ES-I3 (cell line): ENCODE measurements around the gene IL1R1.

Experiments
- H3K36me3 ChIP-seq: 2 replicates; pipeline ENCODE4 v1.6.1; 2013; ENCODE audit warnings: mild to moderate bottlenecking, low read length, control low read depth, moderate library complexity; ENCODE audit not compliant: insufficient read depth
- H3K4me1 ChIP-seq: 2 replicates; pipeline ENCODE4 v1.6.1; 2013; ENCODE audit warnings: mild to moderate bottlenecking, control low read depth, low read length; ENCODE audit not compliant: insufficient read depth
- H3K9ac ChIP-seq: 2 replicates; pipeline ENCODE4 v1.6.1; 2013; ENCODE audit warnings: low read depth, mild to moderate bottlenecking, low read length, moderate library complexity
- H3K9me3 ChIP-seq: 2 replicates; pipeline ENCODE4 v1.6.1; 2013; ENCODE audit warnings: mild to moderate bottlenecking, low read length, moderate library complexity; ENCODE audit not compliant: control insufficient read depth, insufficient read depth

IL1R1 gene

DNA sequence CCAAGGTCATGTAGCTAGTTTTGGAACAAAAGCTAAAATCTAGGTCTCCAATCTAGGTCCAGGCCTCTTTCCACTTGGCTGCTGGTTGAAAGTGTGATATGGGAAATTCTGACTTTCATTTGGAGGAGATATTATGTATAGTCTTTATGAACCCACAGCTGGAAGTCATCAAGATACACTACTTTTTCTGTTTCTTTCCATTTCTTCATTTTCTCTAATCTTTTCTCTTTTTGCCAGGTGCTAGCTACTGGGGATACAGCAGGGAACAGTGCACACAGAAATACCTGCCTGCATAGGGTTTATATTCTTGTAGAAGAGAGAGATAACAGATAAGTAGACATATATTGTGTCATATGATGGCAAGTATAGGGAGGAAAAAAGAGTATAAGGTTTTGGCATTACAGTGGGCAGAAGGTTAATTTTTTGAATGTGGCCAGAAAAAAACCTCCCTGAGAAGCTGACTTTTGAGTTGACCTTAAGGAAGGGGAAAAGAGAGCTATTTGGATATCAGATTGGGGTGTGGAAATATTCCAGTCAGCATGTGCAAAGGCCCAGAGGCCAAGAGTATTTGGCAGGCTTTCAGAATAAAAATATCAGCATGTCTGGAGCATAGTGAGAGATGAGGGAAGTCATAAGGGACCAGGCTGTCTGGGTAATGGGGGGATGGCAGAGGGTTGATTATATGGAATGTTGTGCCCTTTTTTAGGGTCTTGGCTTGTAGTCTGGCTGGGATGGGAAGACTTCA, 15.6 kb downstream of the IL1R1 start:
- no peaks in the 10 kb centered on the region for H3K4me1 ChIP-seq
- no peaks in the 10 kb centered on the region for H3K36me3 ChIP-seq
- H3K9ac ChIP-seq = no peak overlapping the region
- H3K9me3 ChIP-seq = peaks cover 1% of the 10 kb centered on the region; the same call in 1 of the 2 replicates

DNA sequence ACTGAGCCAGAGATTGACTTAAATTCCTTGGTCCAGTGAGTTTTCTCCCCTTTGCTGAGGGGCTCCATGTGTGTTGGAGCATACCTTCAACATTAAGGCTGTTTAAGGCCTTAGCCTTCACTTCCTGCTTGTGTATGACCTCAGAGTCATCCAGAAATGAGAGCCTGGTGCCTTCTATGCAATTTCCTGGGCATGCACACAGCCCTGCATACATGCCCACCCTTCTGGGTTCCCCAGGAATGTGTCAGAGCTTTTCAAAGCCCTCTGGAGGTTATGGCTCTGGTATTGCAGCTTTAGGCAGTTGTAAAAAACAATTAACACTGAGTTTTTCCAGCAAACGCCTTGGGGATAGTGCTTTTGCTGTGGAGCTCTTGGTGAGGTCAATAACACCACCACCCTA, 16.7 kb downstream of the IL1R1 start:
- Histone ChIP-seq H3K9me3 (no peaks in the 10 kb centered on the region), H3K9ac (no peak overlapping the region), H3K4me1 (no peaks in the 10 kb centered on the region), H3K36me3 (no peaks in the 10 kb centered on the region)

- Histone ChIP-seq H3K4me1 (no peaks in the 10 kb centered on the region), H3K9me3 (no peaks in the 10 kb centered on the region), H3K9ac (no peak overlapping the region), H3K36me3 (no peaks in the 10 kb centered on the region)
These were observed 23.8 kb downstream of the IL1R1 start for GRCh38 chr2:102166189-102166845.

GRCh38 chr2:102168026-102168771, 25.7 kb downstream of the IL1R1 start:
- Histone ChIP-seq H3K36me3 (no peaks in the 10 kb centered on the region), H3K9ac (no peak overlapping the region), H3K4me1 (no peaks in the 10 kb centered on the region; the same call in 1 of the 2 replicates), H3K9me3 (no peaks in the 10 kb centered on the region)

DNA sequence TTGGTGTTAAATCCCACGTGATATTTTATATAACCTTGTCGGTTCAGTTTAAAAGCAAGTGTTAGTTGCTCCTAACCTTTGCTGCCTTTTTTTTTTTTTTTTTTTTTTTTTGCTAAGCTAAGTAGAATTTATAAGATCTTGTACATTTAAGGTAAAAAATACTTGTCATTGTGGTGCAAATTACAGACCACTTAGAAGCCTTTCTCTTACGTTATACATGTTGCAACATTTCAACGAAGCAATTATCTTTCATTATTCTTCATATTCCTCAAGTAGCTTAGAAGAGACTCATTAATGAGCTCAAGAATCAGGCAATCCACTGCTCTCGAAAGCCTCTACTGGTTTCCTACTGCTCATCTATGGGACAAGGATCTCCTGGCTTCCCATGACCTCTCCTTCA, 29.4 kb downstream of the IL1R1 start:
- H3K9ac ChIP-seq = no peak overlapping the region
- H3K4me1 ChIP-seq = no peaks in the 10 kb centered on the region; the same call in 1 of the 2 replicates
- no peaks in the 10 kb centered on the region for H3K9me3 ChIP-seq
- H3K36me3 ChIP-seq = no peaks in the 10 kb centered on the region

GRCh38 chr2:102172745-102173144, 30.2 kb downstream of the IL1R1 start:
- Histone ChIP-seq H3K9me3 (no peaks in the 10 kb centered on the region), H3K36me3 (no peaks in the 10 kb centered on the region), H3K4me1 (no peaks in the 10 kb centered on the region; the same call in 1 of the 2 replicates), H3K9ac (no peak overlapping the region)

DNA sequence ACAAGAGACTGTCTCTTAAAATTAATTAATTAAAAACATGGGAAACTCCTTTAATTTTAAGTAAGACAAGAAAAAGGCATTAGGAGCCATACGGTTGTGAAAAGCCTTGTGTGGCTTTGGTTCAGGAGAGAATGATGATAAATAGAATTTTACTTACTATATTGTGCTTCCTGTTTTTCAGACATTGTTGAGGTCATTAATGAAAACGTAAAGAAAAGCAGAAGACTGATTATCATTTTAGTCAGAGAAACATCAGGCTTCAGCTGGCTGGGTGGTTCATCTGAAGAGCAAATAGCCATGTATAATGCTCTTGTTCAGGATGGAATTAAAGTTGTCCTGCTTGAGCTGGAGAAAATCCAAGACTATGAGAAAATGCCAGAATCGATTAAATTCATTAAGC, 33.6 kb downstream of the IL1R1 start:
- Histone ChIP-seq H3K4me1 (no peaks in the 10 kb centered on the region; the same call in 1 of the 2 replicates), H3K36me3 (no peaks in the 10 kb centered on the region), H3K9ac (no peak overlapping the region), H3K9me3 (no peaks in the 10 kb centered on the region)

DNA sequence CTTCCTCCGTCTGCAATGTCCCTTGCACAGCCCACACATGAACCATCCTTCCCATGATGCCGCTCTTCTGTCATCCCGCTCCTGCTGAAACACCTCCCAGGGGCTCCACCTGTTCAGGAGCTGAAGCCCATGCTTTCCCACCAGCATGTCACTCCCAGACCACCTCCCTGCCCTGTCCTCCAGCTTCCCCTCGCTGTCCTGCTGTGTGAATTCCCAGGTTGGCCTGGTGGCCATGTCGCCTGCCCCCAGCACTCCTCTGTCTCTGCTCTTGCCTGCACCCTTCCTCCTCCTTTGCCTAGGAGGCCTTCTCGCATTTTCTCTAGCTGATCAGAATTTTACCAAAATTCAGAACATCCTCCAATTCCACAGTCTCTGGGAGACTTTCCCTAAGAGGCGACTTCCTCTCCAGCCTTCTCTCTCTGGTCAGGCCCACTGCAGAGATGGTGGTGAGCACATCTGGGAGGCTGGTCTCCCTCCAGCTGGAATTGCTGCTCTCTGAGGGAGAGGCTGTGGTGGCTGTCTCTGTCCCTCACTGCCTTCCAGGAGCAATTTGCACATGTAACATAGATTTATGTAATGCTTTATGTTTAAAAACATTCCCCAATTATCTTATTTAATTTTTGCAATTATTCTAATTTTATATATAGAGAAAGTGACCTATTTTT, 35.4 kb downstream of the IL1R1 start:
- Histone ChIP-seq H3K4me1 (no peaks in the 10 kb centered on the region), H3K36me3 (no peaks in the 10 kb centered on the region), H3K9me3 (no peaks in the 10 kb centered on the region), H3K9ac (no peak overlapping the region)

DNA sequence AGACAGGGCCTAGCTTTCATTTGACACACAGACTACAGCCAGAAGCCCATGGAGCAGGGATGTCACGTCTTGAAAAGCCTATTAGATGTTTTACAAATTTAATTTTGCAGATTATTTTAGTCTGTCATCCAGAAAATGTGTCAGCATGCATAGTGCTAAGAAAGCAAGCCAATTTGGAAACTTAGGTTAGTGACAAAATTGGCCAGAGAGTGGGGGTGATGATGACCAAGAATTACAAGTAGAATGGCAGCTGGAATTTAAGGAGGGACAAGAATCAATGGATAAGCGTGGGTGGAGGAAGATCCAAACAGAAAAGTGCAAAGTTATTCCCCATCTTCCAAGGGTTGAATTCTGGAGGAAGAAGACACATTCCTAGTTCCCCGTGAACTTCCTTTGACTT, 36.5 kb downstream of the IL1R1 start:
- Histone ChIP-seq H3K4me1 (no peaks in the 10 kb centered on the region), H3K9me3 (no peaks in the 10 kb centered on the region), H3K9ac (no peak overlapping the region), H3K36me3 (no peaks in the 10 kb centered on the region)

DNA sequence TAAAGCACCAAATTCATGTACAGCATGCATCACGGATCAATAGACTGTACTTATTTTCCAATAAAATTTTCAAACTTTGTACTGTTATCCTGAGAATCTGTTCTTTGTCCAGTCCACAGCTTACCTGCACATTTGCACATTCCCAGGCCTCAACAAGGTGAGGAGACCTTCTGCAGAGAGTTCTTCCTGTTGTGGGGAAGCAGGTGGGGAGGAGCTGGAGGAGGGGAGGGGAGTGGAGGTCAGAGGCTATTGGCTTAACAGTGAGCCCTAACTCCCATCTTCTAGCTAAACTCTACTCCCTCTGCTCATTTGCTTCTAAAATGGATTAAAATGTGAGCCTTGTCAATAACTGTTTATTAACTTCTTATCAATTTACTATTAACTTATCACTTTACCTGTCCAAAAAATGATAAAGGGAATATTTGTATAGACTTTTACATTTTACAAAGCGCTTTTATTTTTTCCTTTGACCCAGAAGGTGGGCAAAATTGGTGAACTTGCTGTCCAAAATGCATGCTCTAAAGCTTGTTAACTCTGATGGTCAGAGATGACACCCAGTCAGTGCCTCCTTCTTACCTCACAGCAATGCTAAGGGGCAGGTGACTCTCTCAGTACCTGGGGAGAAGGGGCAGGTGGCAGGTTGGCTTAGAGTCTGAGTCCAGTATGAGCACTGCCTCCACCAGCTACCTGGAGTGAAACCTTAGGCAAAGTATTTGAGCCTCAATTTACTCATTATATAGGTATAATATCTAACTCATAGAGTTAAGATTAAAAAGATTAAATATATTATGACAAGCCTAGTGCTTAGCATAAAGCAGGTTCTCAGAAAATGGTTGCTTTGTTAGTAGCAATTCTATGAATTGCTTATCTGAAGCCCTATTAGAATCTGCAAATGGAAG, 37.5 kb downstream of the IL1R1 start:
- Histone ChIP-seq H3K9me3 (no peaks in the 10 kb centered on the region), H3K36me3 (no peaks in the 10 kb centered on the region), H3K9ac (no peak overlapping the region), H3K4me1 (no peaks in the 10 kb centered on the region)

DNA sequence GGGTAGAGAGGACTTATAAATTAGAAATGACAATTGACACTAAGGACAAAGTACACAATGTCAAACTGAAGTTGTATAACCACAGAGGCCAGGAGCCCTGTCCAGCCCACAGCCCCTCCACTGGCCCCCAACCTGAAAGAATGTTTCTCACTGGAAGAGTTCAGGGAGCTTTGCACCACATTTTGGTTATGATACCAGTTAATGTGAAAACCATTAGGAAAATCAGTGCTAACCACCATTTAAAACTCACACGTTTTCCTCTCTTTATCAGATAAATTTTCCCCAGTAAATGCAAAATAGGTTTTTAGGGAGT, 38.1 kb downstream of the IL1R1 start:
- no peaks in the 10 kb centered on the region for H3K4me1 ChIP-seq

DNA sequence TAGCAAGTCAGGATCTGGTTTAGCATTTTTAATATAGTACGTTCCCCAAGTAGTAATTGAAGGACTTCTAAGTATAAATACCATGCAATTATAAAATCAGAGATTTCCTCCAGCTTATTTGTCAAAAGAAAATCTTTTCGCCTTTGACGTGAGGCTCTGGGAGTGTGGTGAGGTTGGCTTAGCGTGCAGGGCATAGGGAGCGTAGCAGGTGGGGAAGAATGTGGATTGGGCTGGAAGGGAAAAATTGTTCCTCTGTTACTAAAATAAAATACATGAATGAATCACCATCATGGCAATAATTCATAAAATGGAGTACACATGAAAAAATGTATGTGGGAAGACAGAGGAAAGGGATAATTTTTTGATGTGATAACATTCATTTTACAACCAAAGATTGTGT, 38.8 kb downstream of the IL1R1 start:
- Histone ChIP-seq H3K4me1 (no peaks in the 10 kb centered on the region), H3K9ac (no peak overlapping the region), H3K36me3 (no peaks in the 10 kb centered on the region), H3K9me3 (no peaks in the 10 kb centered on the region)

More for the DNA sequence above, 38.1 kb downstream of the IL1R1 start:
- Histone ChIP-seq H3K9ac (no peak overlapping the region), H3K36me3 (no peaks in the 10 kb centered on the region), H3K9me3 (no peaks in the 10 kb centered on the region)

DNA sequence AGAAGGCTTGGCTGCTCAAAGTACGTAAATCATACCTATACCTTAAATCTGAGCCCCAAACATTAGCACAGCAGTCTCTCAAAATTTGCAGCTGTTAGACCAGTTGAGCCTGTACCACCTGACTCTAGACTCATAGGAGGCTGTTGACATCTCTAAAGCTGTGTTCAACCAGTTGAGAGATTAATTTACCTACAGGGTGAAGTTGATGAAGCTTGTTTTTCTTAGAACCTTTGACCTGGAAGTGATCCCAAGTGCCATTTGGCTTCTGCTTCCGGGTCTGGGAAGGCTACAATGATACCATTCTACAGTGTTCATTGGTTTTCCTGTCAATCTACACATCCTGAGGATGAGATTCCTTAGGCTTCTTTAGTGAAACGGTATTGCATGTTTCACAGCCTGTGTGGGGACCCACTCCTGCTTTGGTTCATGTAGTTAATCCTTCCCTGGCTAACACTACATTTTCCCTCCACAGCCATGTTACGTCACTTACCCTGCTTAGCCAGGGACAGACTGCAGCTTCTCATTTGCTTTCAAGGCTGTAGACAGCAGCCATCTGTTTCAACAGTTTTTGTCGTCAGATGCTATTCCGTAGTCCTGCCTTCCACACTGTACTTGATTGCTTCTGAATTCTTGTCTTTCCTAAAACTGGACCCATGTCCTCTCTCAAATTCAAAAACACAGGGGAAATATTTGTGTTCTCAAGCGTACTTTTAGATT, 39.5 kb downstream of the IL1R1 start:
- no peaks in the 10 kb centered on the region for H3K4me1 ChIP-seq
- no peak overlapping the region for H3K9ac ChIP-seq
- H3K9me3 ChIP-seq = no peaks in the 10 kb centered on the region
- H3K36me3 ChIP-seq = no peaks in the 10 kb centered on the region
